Hindlimb muscle (tissue), 1 donor: Measurements from ENCODE around the gene NRIP3. TPM values are rescaled to one million over a fixed set of nuclear protein-coding genes. Genes with fewer than 3 reads are reported as not detected.

Source experiments
- polyA plus RNA-seq: library from polyadenylated mRNA; unstranded; fragments of 120-200 nt; gene quantifications from one replicate; pipeline ENCODE4 v1.2.1, GENCODE V29; 2013; ENCODE audit not compliant: insufficient read length

Gene NRIP3
- polyA plus RNA-seq, 1 donor: 1.3 TPM

Other genes starting within 250 kb of the NRIP3 start
- gene AKIP1, start 92.8 kb downstream of the NRIP3 start, polyA plus RNA-seq: 22.0 TPM
- gene C11orf16, start 71.1 kb downstream of the NRIP3 start, polyA plus RNA-seq: 0.25 TPM
- not detected for gene ASCL3, start 61.0 kb downstream of the NRIP3 start, polyA plus RNA-seq
- gene TMEM9B, start 39.6 kb downstream of the NRIP3 start, polyA plus RNA-seq: 35.3 TPM
- gene SCUBE2, start 87.6 kb upstream of the NRIP3 start, polyA plus RNA-seq: 25.0 TPM